K562 (cell line): ENCODE results near the gene PLEKHA8.

Experiments used
- CEBPB ChIP-seq: fragments of 450-650 bp; IDR thresholded peaks from 2 replicates; pipeline ENCODE4 v1.6.1; 2016; ENCODE audit warnings: missing genetic modification characterization, missing compliant biosample characterization
- E2F4 ChIP-seq: sonication (generic); formaldehyde crosslinking; IDR thresholded peaks from 2 replicates; pipeline ENCODE4 v1.8.0; 2022; ENCODE audit warnings: mild to moderate bottlenecking, low read depth, missing genetic modification reagents
- ELK1 ChIP-seq: sonication (generic); formaldehyde crosslinking; IDR thresholded peaks from 2 replicates; pipeline ENCODE4 v1.8.1; 2022; ENCODE audit warnings: missing genetic modification reagents
- FOXK1 ChIP-seq: sonication (generic); formaldehyde crosslinking; IDR thresholded peaks from 2 replicates; pipeline ENCODE4 v1.8.0; 2022; ENCODE audit warnings: missing genetic modification reagents, mild to moderate bottlenecking, borderline replicate concordance
- KAT8 ChIP-seq: fragments of 450-650 bp; IDR thresholded peaks from 2 replicates; pipeline ENCODE4 v1.6.1; 2016; ENCODE audit warnings: low read depth, mild to moderate bottlenecking
- POLR2AphosphoS5 ChIP-seq: IDR thresholded peaks from 2 replicates; pipeline ENCODE4 v1.6.1; 2011; ENCODE audit warnings: mild to moderate bottlenecking, low read depth, low read length, moderate library complexity; ENCODE audit not compliant: control insufficient read depth, insufficient read depth
- RCOR1 ChIP-seq, 2 experiments: IDR thresholded peaks; 2 replicates each; pipeline ENCODE4 v1.6.1; 2012; ENCODE audit warnings: low read depth in 2 of 2, low read length in 2 of 2, borderline replicate concordance in 1 of 2, improper control_type of control experiment in 1 of 2
- SIN3A ChIP-seq, 2 experiments: fragments of 150-350 bp in 1 of 2; IDR thresholded peaks; 2 replicates each; pipeline ENCODE4 v1.6.1; 2011 to 2016; ENCODE audit warnings: borderline replicate concordance in 2 of 2, low read depth in 2 of 2, low read length in 2 of 2, mild to moderate bottlenecking in 2 of 2, moderate library complexity in 2 of 2; ENCODE audit not compliant: control insufficient read depth in 1 of 2
- TAF1 ChIP-seq: IDR thresholded peaks from 2 replicates; pipeline ENCODE4 v1.6.1; 2011; ENCODE audit warnings: mild to moderate bottlenecking, low read length, moderate library complexity; ENCODE audit not compliant: insufficient read depth, control insufficient read depth, severe bottlenecking; ENCODE audit errors: extremely low read depth
- TCF3 ChIP-seq: sonication (generic); formaldehyde crosslinking; IDR thresholded peaks from 2 replicates; pipeline ENCODE4 v1.4.0; 2020; ENCODE audit warnings: mild to moderate bottlenecking, missing genetic modification reagents
- TCF7L2 ChIP-seq: fragments of 150-350 bp; IDR thresholded peaks from 2 replicates; pipeline ENCODE4 v1.6.1; 2016; ENCODE audit warnings: low read depth, mild to moderate bottlenecking, low read length, moderate library complexity
- YY1 ChIP-seq, 3 experiments: IDR thresholded peaks; 2 replicates each; pipeline ENCODE4 v1.6.1; 2011; ENCODE audit warnings: low read length in 2 of 3, mild to moderate bottlenecking in 2 of 3, moderate library complexity in 2 of 3, borderline replicate concordance in 1 of 3, control low read depth in 1 of 3, low read depth in 1 of 3; ENCODE audit not compliant: insufficient read depth in 3 of 3, insufficient replicate concordance in 2 of 3, control insufficient read depth in 1 of 3, insufficient read length in 1 of 3; ENCODE audit errors: extremely low read depth in 1 of 3
- ZNF274 ChIP-seq: IDR thresholded peaks from 2 replicates; pipeline ENCODE4 v1.6.1; 2011; ENCODE audit warnings: low read depth, mild to moderate bottlenecking, low read length, moderate library complexity, borderline replicate concordance

- TF ChIP-seq TAF1 (no peak), RCOR1 (IDR thresholded peaks at IDR 0.05; ENCODE audit: borderline replicate concordance in 1 of 2, low read depth in 2 of 2, low read length in 2 of 2) (no peak), POLR2AphosphoS5 (no peak), SIN3A (IDR thresholded peaks at IDR 0.05; ENCODE audit: borderline replicate concordance in 2 of 2, control insufficient read depth in 1 of 2, low read depth in 2 of 2, low read length in 2 of 2) (no peak), KAT8 (no peak), ZNF274 (no peak), YY1 (IDR thresholded peaks at IDR 0.05; ENCODE audit: borderline replicate concordance in 1 of 3, control insufficient read depth in 1 of 3, extremely low read depth in 1 of 3, insufficient read depth in 3 of 3, insufficient read length in 1 of 3, insufficient replicate concordance in 2 of 3, low read depth in 1 of 3, low read length in 2 of 3) (no peak), TCF3 (no peak), CEBPB (tag) (no peak), ELK1 (CRISPR knock-in tag) (no peak), E2F4 (no peak), TCF7L2 (no peak), FOXK1 (CRISPR knock-in tag) (no peak)
Measured at GRCh38 chr7:30065746-30066145, 37.5 kb downstream of the PLEKHA8 start.
